Measurements from ENCODE around the gene RAPGEF2.

DNA sequence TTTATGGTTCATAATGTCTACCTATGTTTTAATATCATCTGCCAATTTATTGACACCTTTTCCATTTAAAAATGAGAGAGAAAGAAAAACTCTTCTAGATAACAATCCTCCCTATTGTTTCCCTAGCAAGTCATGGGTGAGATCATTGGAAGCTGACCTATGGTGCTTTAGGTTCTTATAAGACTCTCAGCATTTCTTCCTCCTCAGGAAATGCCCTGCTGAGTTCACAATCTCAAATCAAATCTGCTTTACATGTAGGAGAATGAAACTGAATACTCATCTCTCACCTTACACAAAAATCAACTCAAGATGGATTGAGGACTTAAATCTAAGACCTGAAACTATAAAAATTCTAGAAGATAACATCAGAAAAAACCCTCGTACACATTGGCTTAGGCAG, 267.4 kb downstream of the RAPGEF2 start:
- no peak for TF ChIP-seq EZH2 (IDR thresholded peaks at IDR 0.05; ENCODE audit: low read depth, low read length, severe bottlenecking)
- TF ChIP-seq, protein P1, sequence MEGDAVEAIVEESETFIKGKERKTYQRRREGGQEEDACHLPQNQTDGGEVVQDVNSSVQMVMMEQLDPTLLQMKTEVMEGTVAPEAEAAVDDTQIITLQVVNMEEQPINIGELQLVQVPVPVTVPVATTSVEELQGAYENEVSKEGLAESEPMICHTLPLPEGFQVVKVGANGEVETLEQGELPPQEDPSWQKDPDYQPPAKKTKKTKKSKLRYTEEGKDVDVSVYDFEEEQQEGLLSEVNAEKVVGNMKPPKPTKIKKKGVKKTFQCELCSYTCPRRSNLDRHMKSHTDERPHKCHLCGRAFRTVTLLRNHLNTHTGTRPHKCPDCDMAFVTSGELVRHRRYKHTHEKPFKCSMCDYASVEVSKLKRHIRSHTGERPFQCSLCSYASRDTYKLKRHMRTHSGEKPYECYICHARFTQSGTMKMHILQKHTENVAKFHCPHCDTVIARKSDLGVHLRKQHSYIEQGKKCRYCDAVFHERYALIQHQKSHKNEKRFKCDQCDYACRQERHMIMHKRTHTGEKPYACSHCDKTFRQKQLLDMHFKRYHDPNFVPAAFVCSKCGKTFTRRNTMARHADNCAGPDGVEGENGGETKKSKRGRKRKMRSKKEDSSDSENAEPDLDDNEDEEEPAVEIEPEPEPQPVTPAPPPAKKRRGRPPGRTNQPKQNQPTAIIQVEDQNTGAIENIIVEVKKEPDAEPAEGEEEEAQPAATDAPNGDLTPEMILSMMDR (IDR thresholded peaks at IDR 0.05; ENCODE audit: control extremely low read depth in 1 of 3, insufficient read depth in 1 of 3, low read depth in 1 of 3, low read length in 3 of 3), result no peak
- no peak for TF ChIP-seq TEAD4 (IDR thresholded peaks at IDR 0.05; ENCODE audit: low read depth, low read length)
- TF ChIP-seq EP300 (IDR thresholded peaks at IDR 0.05; ENCODE audit: borderline replicate concordance in 1 of 2, low read depth in 2 of 2, low read length in 2 of 2), result no peak
- no peak for TF ChIP-seq ZNF274 (IDR thresholded peaks at IDR 0.05; ENCODE audit: borderline replicate concordance, extremely low read depth, low read length)
- TF ChIP-seq, protein P2, sequence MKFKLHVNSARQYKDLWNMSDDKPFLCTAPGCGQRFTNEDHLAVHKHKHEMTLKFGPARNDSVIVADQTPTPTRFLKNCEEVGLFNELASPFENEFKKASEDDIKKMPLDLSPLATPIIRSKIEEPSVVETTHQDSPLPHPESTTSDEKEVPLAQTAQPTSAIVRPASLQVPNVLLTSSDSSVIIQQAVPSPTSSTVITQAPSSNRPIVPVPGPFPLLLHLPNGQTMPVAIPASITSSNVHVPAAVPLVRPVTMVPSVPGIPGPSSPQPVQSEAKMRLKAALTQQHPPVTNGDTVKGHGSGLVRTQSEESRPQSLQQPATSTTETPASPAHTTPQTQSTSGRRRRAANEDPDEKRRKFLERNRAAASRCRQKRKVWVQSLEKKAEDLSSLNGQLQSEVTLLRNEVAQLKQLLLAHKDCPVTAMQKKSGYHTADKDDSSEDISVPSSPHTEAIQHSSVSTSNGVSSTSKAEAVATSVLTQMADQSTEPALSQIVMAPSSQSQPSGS (IDR thresholded peaks at IDR 0.05; ENCODE audit: low read length), result no peak
- no peak for TF ChIP-seq PHF8 (conservative IDR thresholded peaks at IDR 0.05; ENCODE audit: low read depth, low read length)
- no peak for TF ChIP-seq POLR2A (IDR thresholded peaks at IDR 0.05; ENCODE audit: control extremely low read depth in 1 of 2, low read depth in 2 of 2, low read length in 2 of 2)
- TF ChIP-seq CEBPB (IDR thresholded peaks at IDR 0.05; ENCODE audit: low read depth, low read length), result no peak
- TF ChIP-seq POLR2AphosphoS5 (IDR thresholded peaks at IDR 0.05; ENCODE audit: low read depth, low read length), result no peak

Data from H1 (cell line).